Measurements from ENCODE around the gene IQCF2.
"Not testable (repeated sequence)": the region's sequence is repeated elsewhere in the genome, so short reads cannot be mapped to it uniquely, and the experiment has no call there.

IQCF2 gene

GRCh38 chr3:51836606-51837005, 24.8 kb upstream of the IQCF2 start:
- H3K4ac ChIP-seq (ENCODE audit: low read depth, low read length): no peak overlapping the region
- H3K79me1 ChIP-seq (ENCODE audit: low read length): no peaks in the 10 kb centered on the region
- no peak overlapping the region for H3K4me3 ChIP-seq (ENCODE audit: low read length)
- no peak overlapping the region for H2BK5ac ChIP-seq (ENCODE audit: low read length)
- no peak overlapping the region for H3K27ac ChIP-seq (ENCODE audit: low read depth, low read length)
- no peaks in the 10 kb centered on the region for H3K36me3 ChIP-seq (ENCODE audit: control insufficient read depth, insufficient read depth, low read length)
- H3K18ac ChIP-seq (ENCODE audit: low read length): no peak overlapping the region
- H3K9ac ChIP-seq (ENCODE audit: low read length): no peak overlapping the region
- H3K79me2 ChIP-seq (ENCODE audit: control insufficient read depth, insufficient read depth, low read length): no peaks in the 10 kb centered on the region
- H2AK5ac ChIP-seq (ENCODE audit: low read length): no peak overlapping the region
- H4K8ac ChIP-seq (ENCODE audit: low read depth, low read length): no peak overlapping the region
- H3K56ac ChIP-seq (ENCODE audit: low read length): no peak overlapping the region
- H3K4me2 ChIP-seq (ENCODE audit: low read length): no peak overlapping the region
- H2BK120ac ChIP-seq (ENCODE audit: low read depth, low read length): no peak overlapping the region
- no peak overlapping the region for H4K5ac ChIP-seq (ENCODE audit: low read length)
- no peak overlapping the region for H2BK15ac ChIP-seq (replicated peaks; ENCODE audit: low read depth)
- no peaks in the 10 kb centered on the region for H3K4me1 ChIP-seq (ENCODE audit: control insufficient read depth, low read depth, low read length)
- WGBS (ENCODE audit: extremely low coverage, insufficient coverage, low lambda C conversion rate): no CpG with 5 or more reads among the region's 5 CpGs
- no peak for DNase-seq
- H3K27me3 ChIP-seq (ENCODE audit: insufficient read depth, low read length, poor library complexity): no peaks in the 10 kb centered on the region
- no peak overlapping the region for H3K23ac ChIP-seq (ENCODE audit: low read length)

GRCh38 chr3:51845129-51845528, 16.3 kb upstream of the IQCF2 start:
- no peak overlapping the region for H2BK120ac ChIP-seq (ENCODE audit: low read depth, low read length)
- peak; percentile 74 for DNase-seq
- no peak overlapping the region for H3K4ac ChIP-seq (ENCODE audit: low read depth, low read length)
- no peak overlapping the region for H4K8ac ChIP-seq (ENCODE audit: low read depth, low read length)
- no peak overlapping the region for H3K23ac ChIP-seq (ENCODE audit: low read length)
- H2BK5ac ChIP-seq (ENCODE audit: low read length): no peak overlapping the region
- peak overlapping the region; percentile 53 for H3K56ac ChIP-seq (ENCODE audit: low read length)
- no peaks in the 10 kb centered on the region for H3K79me1 ChIP-seq (ENCODE audit: low read length)
- no peak overlapping the region for H2BK15ac ChIP-seq (replicated peaks; ENCODE audit: low read depth)
- no peaks in the 10 kb centered on the region for H3K79me2 ChIP-seq (ENCODE audit: control insufficient read depth, insufficient read depth, low read length)
- H3K4me1 ChIP-seq (ENCODE audit: control insufficient read depth, low read depth, low read length): peaks cover 6% of the 10 kb centered on the region
- H4K5ac ChIP-seq (ENCODE audit: low read length): no peak overlapping the region
- H3K9ac ChIP-seq (ENCODE audit: low read length): no peak overlapping the region
- no peak overlapping the region for H3K4me3 ChIP-seq (ENCODE audit: low read length)
- no peak overlapping the region for H3K4me2 ChIP-seq (ENCODE audit: low read length)
- no peak overlapping the region for H2AK5ac ChIP-seq (ENCODE audit: low read length)
- WGBS (ENCODE audit: extremely low coverage, insufficient coverage, low lambda C conversion rate): no CpG with 5 or more reads among the region's 7 CpGs
- peak overlapping the region; percentile 45 for H3K27ac ChIP-seq (ENCODE audit: low read depth, low read length)
- H3K27me3 ChIP-seq (ENCODE audit: insufficient read depth, low read length, poor library complexity): no peaks in the 10 kb centered on the region
- H3K18ac ChIP-seq (ENCODE audit: low read length): no peak overlapping the region
- no peaks in the 10 kb centered on the region for H3K36me3 ChIP-seq (ENCODE audit: control insufficient read depth, insufficient read depth, low read length)

GRCh38 chr3:51855411-51855810, 6.0 kb upstream of the IQCF2 start:
- Histone ChIP-seq H3K27ac (ENCODE audit: low read depth, low read length) (peak overlapping the region; percentile 78), H2BK120ac (ENCODE audit: low read depth, low read length) (peak overlapping the region; percentile 61)
- not testable (repeated sequence) for H3K56ac ChIP-seq (ENCODE audit: low read length); H2AK5ac ChIP-seq (ENCODE audit: low read length); DNase-seq; H3K18ac ChIP-seq (ENCODE audit: low read length); H3K36me3 ChIP-seq (ENCODE audit: control insufficient read depth, insufficient read depth, low read length); H2BK15ac ChIP-seq (replicated peaks; ENCODE audit: low read depth); H3K4me1 ChIP-seq (ENCODE audit: control insufficient read depth, low read depth, low read length); H3K9ac ChIP-seq (ENCODE audit: low read length); H3K79me1 ChIP-seq (ENCODE audit: low read length); H4K5ac ChIP-seq (ENCODE audit: low read length); H3K23ac ChIP-seq (ENCODE audit: low read length); H3K4me2 ChIP-seq (ENCODE audit: low read length); H2BK5ac ChIP-seq (ENCODE audit: low read length); H3K79me2 ChIP-seq (ENCODE audit: control insufficient read depth, insufficient read depth, low read length); H3K4ac ChIP-seq (ENCODE audit: low read depth, low read length); H3K27me3 ChIP-seq (ENCODE audit: insufficient read depth, low read length, poor library complexity); H4K8ac ChIP-seq (ENCODE audit: low read depth, low read length); H3K4me3 ChIP-seq (ENCODE audit: low read length)
- no CpG with 5 or more reads among the region's 1 CpG for WGBS (ENCODE audit: extremely low coverage, insufficient coverage, low lambda C conversion rate)

- H3K36me3 ChIP-seq (ENCODE audit: control insufficient read depth, insufficient read depth, low read length): no peaks in the 10 kb centered on the region
- DNase-seq: no peak
- H4K8ac ChIP-seq (ENCODE audit: low read depth, low read length): no peak overlapping the region
- H3K4me1 ChIP-seq (ENCODE audit: control insufficient read depth, low read depth, low read length): no peaks in the 10 kb centered on the region
- H2BK15ac ChIP-seq (replicated peaks; ENCODE audit: low read depth): no peak overlapping the region
- H2BK120ac ChIP-seq (ENCODE audit: low read depth, low read length): no peak overlapping the region
- peak overlapping the region; percentile 49 for H3K56ac ChIP-seq (ENCODE audit: low read length)
- no peak overlapping the region for H3K4me3 ChIP-seq (ENCODE audit: low read length)
- H3K79me1 ChIP-seq (ENCODE audit: low read length): no peaks in the 10 kb centered on the region
- no CpG with 5 or more reads among the region's 13 CpGs for WGBS (ENCODE audit: extremely low coverage, insufficient coverage, low lambda C conversion rate)
- H3K4me2 ChIP-seq (ENCODE audit: low read length): no peak overlapping the region
- H3K23ac ChIP-seq (ENCODE audit: low read length): no peak overlapping the region
- H3K18ac ChIP-seq (ENCODE audit: low read length): no peak overlapping the region
- H3K27me3 ChIP-seq (ENCODE audit: insufficient read depth, low read length, poor library complexity): no peaks in the 10 kb centered on the region
- peak overlapping the region; percentile 30 for H2AK5ac ChIP-seq (ENCODE audit: low read length)
- H3K79me2 ChIP-seq (ENCODE audit: control insufficient read depth, insufficient read depth, low read length): no peaks in the 10 kb centered on the region
- no peak overlapping the region for H4K5ac ChIP-seq (ENCODE audit: low read length)
- H3K4ac ChIP-seq (ENCODE audit: low read depth, low read length): no peak overlapping the region
- H2BK5ac ChIP-seq (ENCODE audit: low read length): no peak overlapping the region
- no peak overlapping the region for H3K9ac ChIP-seq (ENCODE audit: low read length)
- no peak overlapping the region for H3K27ac ChIP-seq (ENCODE audit: low read depth, low read length)
Observed at GRCh38 chr3:51862886-51863285, 1.5 kb downstream of the IQCF2 start.

GRCh38 chr3:51868896-51869295, 7.5 kb downstream of the IQCF2 start:
- not testable (repeated sequence) for H3K4me1 ChIP-seq (ENCODE audit: control insufficient read depth, low read depth, low read length); H4K8ac ChIP-seq (ENCODE audit: low read depth, low read length); H3K4me3 ChIP-seq (ENCODE audit: low read length); H3K79me2 ChIP-seq (ENCODE audit: control insufficient read depth, insufficient read depth, low read length); H2BK120ac ChIP-seq (ENCODE audit: low read depth, low read length); H3K79me1 ChIP-seq (ENCODE audit: low read length); H3K4ac ChIP-seq (ENCODE audit: low read depth, low read length); H2BK15ac ChIP-seq (replicated peaks; ENCODE audit: low read depth); H3K4me2 ChIP-seq (ENCODE audit: low read length); H3K9ac ChIP-seq (ENCODE audit: low read length); H2AK5ac ChIP-seq (ENCODE audit: low read length); H3K36me3 ChIP-seq (ENCODE audit: control insufficient read depth, insufficient read depth, low read length); H4K5ac ChIP-seq (ENCODE audit: low read length); H3K23ac ChIP-seq (ENCODE audit: low read length); H3K27me3 ChIP-seq (ENCODE audit: insufficient read depth, low read length, poor library complexity)
- Histone ChIP-seq H3K18ac (ENCODE audit: low read length) (peak overlapping the region; percentile 51), H3K27ac (ENCODE audit: low read depth, low read length) (peak overlapping the region; percentile 97), H3K56ac (ENCODE audit: low read length) (peak overlapping the region; percentile 8), H2BK5ac (ENCODE audit: low read length) (peak overlapping the region; percentile 76)
- peak; percentile 94 for DNase-seq
- no CpG with 5 or more reads among the region's 1 CpG for WGBS (ENCODE audit: extremely low coverage, insufficient coverage, low lambda C conversion rate)

- H2BK15ac ChIP-seq (replicated peaks; ENCODE audit: low read depth): no peak overlapping the region
- H4K8ac ChIP-seq (ENCODE audit: low read depth, low read length): peak overlapping the region; percentile 28
- no peak overlapping the region for H3K4me2 ChIP-seq (ENCODE audit: low read length)
- H2BK120ac ChIP-seq (ENCODE audit: low read depth, low read length): peak overlapping the region; percentile 14
- no peaks in the 10 kb centered on the region for H3K4me1 ChIP-seq (ENCODE audit: control insufficient read depth, low read depth, low read length)
- peak overlapping the region; percentile 97 for H3K27ac ChIP-seq (ENCODE audit: low read depth, low read length)
- H3K23ac ChIP-seq (ENCODE audit: low read length): no peak overlapping the region
- no peaks in the 10 kb centered on the region for H3K79me1 ChIP-seq (ENCODE audit: low read length)
- H3K9ac ChIP-seq (ENCODE audit: low read length): peak overlapping the region; percentile 68
- no peak overlapping the region for H3K4me3 ChIP-seq (ENCODE audit: low read length)
- H2BK5ac ChIP-seq (ENCODE audit: low read length): peak overlapping the region; percentile 37
- H3K27me3 ChIP-seq (ENCODE audit: insufficient read depth, low read length, poor library complexity): no peaks in the 10 kb centered on the region
- H3K56ac ChIP-seq (ENCODE audit: low read length): peak overlapping the region; percentile 80
- H4K5ac ChIP-seq (ENCODE audit: low read length): no peak overlapping the region
- H3K36me3 ChIP-seq (ENCODE audit: control insufficient read depth, insufficient read depth, low read length): no peaks in the 10 kb centered on the region
- no peak overlapping the region for H3K4ac ChIP-seq (ENCODE audit: low read depth, low read length)
- H3K79me2 ChIP-seq (ENCODE audit: control insufficient read depth, insufficient read depth, low read length): no peaks in the 10 kb centered on the region
- peak overlapping the region; percentile 95 for H3K18ac ChIP-seq (ENCODE audit: low read length)
- no CpG with 5 or more reads among the region's 2 CpGs for WGBS (ENCODE audit: extremely low coverage, insufficient coverage, low lambda C conversion rate)
- DNase-seq: peak; percentile 95
- H2AK5ac ChIP-seq (ENCODE audit: low read length): no peak overlapping the region
Observed at GRCh38 chr3:51869304-51869703, 7.9 kb downstream of the IQCF2 start.

Measured in mesendoderm (in vitro differentiated cells).